SK-N-SH treated with all-trans-retinoic acid at 6 μM for 48 hours (cell line): ENCODE results near the gene FNDC1.

Source experiments
- ARNTL ChIP-seq: fragments of 450-650 bp; formaldehyde crosslinking; IDR thresholded peaks from 2 replicates; pipeline ENCODE4 v1.5.0; 2020; ENCODE audit warnings: low read depth, mild to moderate bottlenecking, moderate library complexity, borderline replicate concordance
- TF ChIP-seq, protein P1 (sequence below): fragments of 250-450 bp; sonication (Bioruptor Pico); IDR thresholded peaks from 2 replicates; pipeline ENCODE4 v1.8.0; 2020; ENCODE audit warnings: mild to moderate bottlenecking, moderate library complexity, borderline replicate concordance

DNA sequence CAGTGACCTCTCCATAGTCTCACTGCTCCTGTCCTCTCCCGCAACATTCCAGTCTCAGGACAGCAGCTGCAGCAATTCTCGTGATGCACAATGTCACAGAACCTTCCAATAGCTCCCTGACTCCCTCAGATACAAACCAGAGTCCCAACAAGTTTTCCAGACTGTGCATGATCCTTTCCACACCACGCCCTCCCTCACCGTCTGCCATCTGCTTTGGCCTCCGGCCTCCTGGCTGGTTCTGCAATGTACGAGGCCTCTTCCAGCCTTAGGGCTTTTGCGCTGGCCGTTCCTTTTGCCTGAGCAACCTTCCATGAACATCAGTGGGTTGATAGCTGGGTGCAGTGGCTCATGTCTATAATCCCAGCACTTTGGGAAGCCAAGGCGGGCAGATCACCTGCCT, 9.6 kb downstream of the FNDC1 start:
- TF ChIP-seq, protein P1, sequence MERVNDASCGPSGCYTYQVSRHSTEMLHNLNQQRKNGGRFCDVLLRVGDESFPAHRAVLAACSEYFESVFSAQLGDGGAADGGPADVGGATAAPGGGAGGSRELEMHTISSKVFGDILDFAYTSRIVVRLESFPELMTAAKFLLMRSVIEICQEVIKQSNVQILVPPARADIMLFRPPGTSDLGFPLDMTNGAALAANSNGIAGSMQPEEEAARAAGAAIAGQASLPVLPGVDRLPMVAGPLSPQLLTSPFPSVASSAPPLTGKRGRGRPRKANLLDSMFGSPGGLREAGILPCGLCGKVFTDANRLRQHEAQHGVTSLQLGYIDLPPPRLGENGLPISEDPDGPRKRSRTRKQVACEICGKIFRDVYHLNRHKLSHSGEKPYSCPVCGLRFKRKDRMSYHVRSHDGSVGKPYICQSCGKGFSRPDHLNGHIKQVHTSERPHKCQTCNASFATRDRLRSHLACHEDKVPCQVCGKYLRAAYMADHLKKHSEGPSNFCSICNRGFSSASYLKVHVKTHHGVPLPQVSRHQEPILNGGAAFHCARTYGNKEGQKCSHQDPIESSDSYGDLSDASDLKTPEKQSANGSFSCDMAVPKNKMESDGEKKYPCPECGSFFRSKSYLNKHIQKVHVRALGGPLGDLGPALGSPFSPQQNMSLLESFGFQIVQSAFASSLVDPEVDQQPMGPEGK (CRISPR knock-in tag): no peak
- TF ChIP-seq ARNTL (CRISPR knock-in tag): no peak
